Stimulated activated naive CD8-positive, alpha-beta T cell treated with anti-CD3 and anti-CD28 coated beads, Interleukin-15, Interleukin-2, amounts not matched to agents 100 ng/mL and 50 ng/mL, for 24 hours (primary cell): ENCODE results near the gene EPHA1.
A peak's percentile ranks its signal among the peaks of the same experiment; 100 is the strongest.
"Not testable (repeated sequence)": the region's sequence is repeated elsewhere in the genome, so short reads cannot be mapped to it uniquely, and the experiment has no call there.

Experiments
- H3K27ac Mint-ChIP-seq: one replicate; pipeline ENCODE4 v1.8.0; 2021; ENCODE audit warnings: mild to moderate bottlenecking, mixed read lengths
- H3K27me3 Mint-ChIP-seq: one replicate; pipeline ENCODE4 v1.8.0; 2021; ENCODE audit warnings: mixed read lengths
- H3K36me3 Mint-ChIP-seq: one replicate; pipeline ENCODE4 v1.8.0; 2021; ENCODE audit warnings: low read depth, mixed read lengths
- H3K4me1 Mint-ChIP-seq: one replicate; pipeline ENCODE4 v1.8.0; 2021; ENCODE audit warnings: low read depth, mixed read lengths
- H3K4me3 Mint-ChIP-seq: one replicate; pipeline ENCODE4 v1.8.0; 2021; ENCODE audit warnings: mild to moderate bottlenecking, mixed read lengths
- H3K9me3 Mint-ChIP-seq: one replicate; pipeline ENCODE4 v1.8.0; 2021; ENCODE audit warnings: mixed read lengths

Gene EPHA1

DNA sequence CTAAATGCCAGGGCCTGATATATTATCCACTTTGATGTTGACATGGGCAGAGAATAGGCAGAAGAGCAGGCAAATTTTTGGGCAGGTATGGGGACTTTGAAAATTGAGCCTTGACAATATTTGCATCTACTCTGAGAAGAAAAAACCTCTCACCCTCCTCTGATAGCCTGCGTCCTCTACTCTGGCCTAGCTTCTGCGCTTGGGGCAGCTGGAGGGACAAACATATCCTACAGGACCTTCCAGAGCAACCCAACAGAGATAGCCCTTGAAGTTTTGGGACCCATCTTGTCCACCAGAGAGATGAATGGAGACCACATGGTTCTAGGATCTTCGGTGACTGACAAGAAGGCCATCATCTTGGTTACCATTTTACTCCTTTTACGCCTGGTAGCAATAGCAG, 34.5 kb upstream of the EPHA1 start, which contains the start of gene TAS2R60:
TSS of gene TAS2R60 (plus strand) at position 301 of the 400 bp plus-strand sequence. CDS start at position 301, 0 bp downstream.
- peaks cover 3% of the 10 kb centered on the region for H3K4me1 Mint-ChIP-seq
- H3K4me3 Mint-ChIP-seq, result no peak within 1 kb of the TSS

DNA sequence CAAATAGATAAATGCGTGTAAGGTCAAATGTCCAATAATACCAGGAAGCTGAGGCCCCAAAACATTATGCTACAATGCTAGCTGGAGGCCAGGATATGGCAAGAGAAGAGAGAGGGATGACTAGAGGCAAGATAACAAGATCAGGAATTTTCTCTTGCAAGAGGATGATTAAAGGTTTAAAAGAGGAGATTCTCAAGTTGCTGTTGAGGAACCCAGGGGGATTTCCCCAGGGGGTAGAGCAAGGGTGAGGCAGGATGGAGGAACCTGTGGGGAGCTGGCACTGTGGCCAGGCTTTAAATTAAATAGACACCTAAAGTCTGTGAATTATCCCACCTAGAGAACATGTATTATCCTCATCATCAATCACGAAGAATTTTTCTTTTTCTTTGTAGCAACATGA, 31.2 kb upstream of the EPHA1 start:
- no peaks in the 10 kb centered on the region for H3K36me3 Mint-ChIP-seq
- H3K9me3 Mint-ChIP-seq, result no peaks in the 10 kb centered on the region
- H3K4me1 Mint-ChIP-seq, result peaks cover 22% of the 10 kb centered on the region
- H3K27me3 Mint-ChIP-seq, result no peaks in the 10 kb centered on the region
- no peak overlapping the region for H3K4me3 Mint-ChIP-seq
- no peak overlapping the region for H3K27ac Mint-ChIP-seq

More for the DNA sequence above, 34.5 kb upstream of the EPHA1 start, which contains the start of gene TAS2R60:
- Mint-ChIP-seq H3K9me3 (no peaks in the 10 kb centered on the region), H3K27ac (no peak within 1 kb of the TSS), H3K27me3 (no peaks in the 10 kb centered on the region), H3K36me3 (no peaks in the 10 kb centered on the region)

DNA sequence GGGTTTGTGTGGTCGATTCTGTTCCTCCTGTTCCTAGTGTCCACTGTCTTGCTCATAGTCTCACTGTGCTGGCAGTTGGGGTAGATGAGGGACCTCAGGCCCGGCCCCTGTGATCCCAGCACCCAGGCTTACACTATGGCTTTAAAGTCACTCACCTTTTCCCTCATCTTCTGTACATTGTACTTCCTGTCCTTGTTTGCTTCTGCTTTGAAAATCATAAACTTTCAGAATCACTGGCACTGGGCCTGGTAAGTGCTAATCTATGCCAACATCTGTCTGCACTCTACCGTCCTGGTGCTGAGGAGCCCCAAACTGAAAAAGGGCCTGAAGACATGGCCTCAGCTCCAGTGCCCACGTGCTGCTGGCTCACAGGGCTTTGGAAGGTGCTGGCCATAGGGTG, 28.9 kb upstream of the EPHA1 start:
- H3K36me3 Mint-ChIP-seq, result no peaks in the 10 kb centered on the region
- no peaks in the 10 kb centered on the region for H3K27me3 Mint-ChIP-seq
- H3K4me3 Mint-ChIP-seq, result no peak overlapping the region
- H3K27ac Mint-ChIP-seq, result peak overlapping the region; percentile 64
- peaks cover 22% of the 10 kb centered on the region for H3K4me1 Mint-ChIP-seq
- H3K9me3 Mint-ChIP-seq, result no peaks in the 10 kb centered on the region

DNA sequence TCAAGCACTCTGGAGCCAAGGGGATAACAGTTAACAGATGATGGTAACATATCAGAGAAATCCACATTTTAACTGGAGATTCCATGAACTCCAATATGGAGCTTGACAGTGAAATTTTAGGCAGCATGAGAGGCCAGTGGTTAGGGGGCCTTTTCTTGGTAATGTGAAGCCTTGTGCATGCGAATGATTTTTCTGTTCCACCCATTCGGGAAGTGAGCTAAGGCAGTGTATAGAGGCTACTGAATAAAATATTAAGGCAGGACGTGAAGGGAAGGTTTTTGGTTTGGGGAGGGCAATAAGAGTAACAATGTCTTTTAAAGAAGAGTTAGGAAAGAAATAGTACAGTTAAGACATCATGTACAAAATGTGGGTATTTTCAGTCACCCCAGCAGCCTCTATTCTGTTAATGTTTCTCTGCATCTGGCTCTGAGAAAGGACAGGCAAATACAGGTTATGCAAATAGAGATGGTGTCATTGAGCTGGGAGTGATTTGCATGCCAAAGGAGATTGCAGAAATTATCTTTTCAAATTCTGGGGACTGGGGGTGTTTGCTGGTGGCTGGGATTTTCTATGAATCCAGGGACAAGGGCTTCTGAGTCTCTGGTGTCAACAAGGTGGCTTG, 27.8 kb upstream of the EPHA1 start:
- H3K27me3 Mint-ChIP-seq, result no peaks in the 10 kb centered on the region
- no peaks in the 10 kb centered on the region for H3K36me3 Mint-ChIP-seq
- no peak overlapping the region for H3K4me3 Mint-ChIP-seq
- H3K9me3 Mint-ChIP-seq, result no peaks in the 10 kb centered on the region
- H3K4me1 Mint-ChIP-seq, result peaks cover 22% of the 10 kb centered on the region
- H3K27ac Mint-ChIP-seq, result no peak overlapping the region

DNA sequence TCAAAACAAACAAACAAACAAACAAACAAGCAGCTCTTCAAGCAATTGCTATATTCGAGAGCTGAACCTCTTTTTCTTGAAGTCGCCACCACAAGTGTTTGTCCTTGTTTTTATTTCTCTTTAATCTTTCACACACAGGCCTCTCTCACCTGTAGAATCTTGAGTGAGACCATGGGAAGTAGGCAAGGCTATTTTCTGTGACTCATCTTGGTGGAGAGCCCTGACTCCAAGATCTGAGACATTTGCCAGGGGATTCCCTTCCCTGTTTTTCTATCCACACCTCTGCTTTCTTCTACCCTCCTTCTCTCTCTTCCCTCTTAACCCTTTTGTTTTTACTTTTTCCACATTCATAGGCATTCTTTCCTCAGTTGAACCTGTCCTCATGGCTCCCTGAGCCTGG, 26.6 kb upstream of the EPHA1 start:
- H3K27ac Mint-ChIP-seq, result no peak overlapping the region
- no peaks in the 10 kb centered on the region for H3K9me3 Mint-ChIP-seq
- peaks cover 22% of the 10 kb centered on the region for H3K4me1 Mint-ChIP-seq
- H3K36me3 Mint-ChIP-seq, result no peaks in the 10 kb centered on the region
- H3K4me3 Mint-ChIP-seq, result no peak overlapping the region
- H3K27me3 Mint-ChIP-seq, result no peaks in the 10 kb centered on the region

DNA sequence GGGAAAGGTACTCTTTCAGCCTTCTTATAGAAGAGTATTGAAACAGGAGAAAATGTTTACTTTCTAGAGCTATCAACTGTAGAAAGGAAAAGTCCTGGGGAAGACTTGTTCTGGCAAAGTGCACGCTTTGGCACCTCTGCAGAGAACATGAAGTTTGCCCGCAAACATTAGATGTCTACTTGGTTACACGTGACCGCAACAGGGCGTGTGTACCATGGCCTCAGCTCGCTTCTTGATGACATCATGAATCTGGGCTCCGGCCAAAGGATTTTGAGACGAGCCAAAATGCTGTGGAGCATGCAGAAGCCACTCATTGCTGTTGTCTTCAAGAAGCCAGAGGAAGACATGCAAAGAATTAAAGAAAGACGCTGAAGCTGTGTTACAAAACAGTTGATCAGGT, 26.0 kb upstream of the EPHA1 start:
- Mint-ChIP-seq H3K27me3 (no peaks in the 10 kb centered on the region), H3K4me1 (peaks cover 22% of the 10 kb centered on the region), H3K27ac (no peak overlapping the region), H3K9me3 (no peaks in the 10 kb centered on the region), H3K36me3 (no peaks in the 10 kb centered on the region), H3K4me3 (no peak overlapping the region)

DNA sequence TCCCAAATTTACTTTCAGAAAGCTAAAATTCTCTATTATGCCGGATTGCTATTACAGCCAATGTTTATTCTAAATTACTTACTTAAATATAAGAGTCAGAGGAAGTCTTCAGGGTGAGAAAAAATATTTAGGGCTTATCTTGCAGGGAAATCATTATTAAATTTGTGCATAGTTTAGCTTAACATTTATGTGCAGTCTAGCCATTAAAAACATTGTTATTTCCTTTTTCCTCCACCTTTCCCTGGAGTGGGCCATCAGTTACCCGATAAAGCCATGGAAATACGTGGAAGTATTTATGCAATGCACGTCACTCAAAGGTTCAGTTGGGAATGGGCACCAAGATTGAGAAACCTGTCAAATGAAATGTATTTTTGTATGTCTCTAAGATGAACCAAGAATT, 25.1 kb upstream of the EPHA1 start:
- no peak overlapping the region for H3K27ac Mint-ChIP-seq
- H3K9me3 Mint-ChIP-seq, result no peaks in the 10 kb centered on the region
- H3K4me1 Mint-ChIP-seq, result peaks cover 21% of the 10 kb centered on the region
- no peaks in the 10 kb centered on the region for H3K36me3 Mint-ChIP-seq
- H3K27me3 Mint-ChIP-seq, result no peaks in the 10 kb centered on the region
- no peak overlapping the region for H3K4me3 Mint-ChIP-seq

DNA sequence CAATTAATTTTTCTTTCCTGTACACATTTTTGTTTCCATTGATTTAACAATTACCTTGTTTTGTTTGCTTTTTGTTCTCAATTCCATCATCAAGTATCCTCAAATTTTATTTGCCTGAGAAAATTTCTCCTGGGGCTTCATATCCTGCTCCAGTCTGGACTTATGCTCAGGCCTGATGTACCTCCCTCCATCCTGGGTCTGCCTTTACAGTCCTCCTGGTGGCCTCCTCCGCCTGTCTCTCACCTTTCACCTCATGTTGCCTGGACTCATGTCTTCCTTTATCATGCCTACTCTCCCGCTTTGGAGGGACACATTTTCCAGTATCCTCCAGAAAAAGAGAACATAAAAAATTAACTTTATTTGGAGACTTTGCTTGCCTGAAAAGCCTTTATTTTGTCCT, 22.5 kb upstream of the EPHA1 start:
- Mint-ChIP-seq H3K9me3 (no peaks in the 10 kb centered on the region), H3K36me3 (no peaks in the 10 kb centered on the region), H3K4me1 (peaks cover 6% of the 10 kb centered on the region), H3K27ac (no peak overlapping the region), H3K27me3 (no peaks in the 10 kb centered on the region), H3K4me3 (no peak overlapping the region)

DNA sequence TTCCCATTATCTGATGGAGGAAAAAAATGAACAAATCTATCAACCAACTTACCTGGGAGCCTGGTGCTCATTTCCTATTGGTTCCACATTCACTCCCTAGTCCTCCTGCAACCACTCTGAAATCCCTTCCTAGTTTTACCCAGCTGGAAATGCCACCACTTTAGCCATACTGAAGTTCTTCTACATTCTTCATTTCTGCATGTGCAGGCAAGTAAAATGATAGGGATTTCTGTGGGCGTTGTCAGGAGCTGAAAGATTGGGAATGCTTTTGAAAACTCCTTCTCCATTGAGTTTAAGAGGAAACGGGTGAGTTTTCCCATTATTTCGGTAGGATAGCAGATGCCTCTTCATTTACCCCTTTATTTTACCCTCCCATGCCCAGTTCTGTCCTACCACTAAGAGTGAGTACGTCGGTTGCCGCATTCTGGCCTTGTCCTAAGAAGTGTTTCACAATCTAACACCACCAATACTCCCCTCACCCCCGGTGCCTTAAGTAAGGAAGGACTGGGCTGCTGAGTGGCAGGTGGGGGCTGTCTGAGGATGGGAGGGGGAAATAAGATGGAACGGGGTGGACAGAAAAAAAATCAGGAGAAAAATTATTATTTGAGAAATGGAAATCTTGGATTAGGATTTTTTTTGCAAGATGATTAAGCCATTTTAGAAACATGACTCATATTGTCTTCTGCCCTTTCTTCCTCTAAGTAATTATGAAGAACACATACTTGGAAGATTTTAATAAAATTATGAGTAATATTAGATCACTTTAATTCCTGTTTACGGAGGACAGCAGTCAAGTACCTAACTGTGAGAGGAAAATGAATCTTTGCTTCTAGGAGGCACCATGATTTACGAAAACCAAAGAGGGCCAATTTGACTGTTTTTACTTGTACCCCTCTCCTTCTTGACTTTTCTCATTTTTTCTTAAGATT, 21.4 kb upstream of the EPHA1 start:
- Mint-ChIP-seq H3K4me3 (no peak overlapping the region), H3K27ac (no peak overlapping the region), H3K36me3 (no peaks in the 10 kb centered on the region)

DNA sequence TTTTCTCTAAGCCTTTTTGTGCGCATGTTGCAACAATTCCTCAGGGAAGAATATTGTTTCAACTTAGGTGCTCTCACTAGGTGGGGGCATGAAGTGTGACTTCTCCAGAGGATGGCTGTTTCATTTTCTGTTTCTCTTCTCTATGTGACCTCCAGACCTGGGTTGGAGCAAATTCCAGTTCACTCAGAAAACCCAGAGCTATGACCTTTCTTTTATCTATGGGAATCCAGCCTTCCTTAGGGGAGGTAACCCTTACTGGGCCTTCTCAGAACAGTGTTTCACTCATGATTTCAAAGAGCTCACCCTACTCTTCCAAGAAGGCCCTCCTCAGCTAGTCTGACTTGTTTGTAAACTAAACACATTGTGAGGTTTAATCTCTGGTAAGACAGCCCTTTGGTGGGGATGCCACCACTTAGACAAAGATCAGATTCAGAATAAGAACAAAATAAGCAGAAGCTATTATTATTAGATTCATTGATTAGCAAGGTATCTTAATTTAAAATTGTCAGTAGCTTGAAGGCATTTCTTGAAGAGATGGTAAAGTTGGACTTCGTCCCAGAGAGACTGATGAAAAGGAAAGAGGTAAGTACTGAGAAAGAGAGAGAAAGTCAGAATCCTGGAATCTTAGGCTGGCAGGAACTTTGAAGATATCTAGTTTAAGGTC, 18.0 kb upstream of the EPHA1 start:
- no peak overlapping the region for H3K4me3 Mint-ChIP-seq
- H3K9me3 Mint-ChIP-seq, result no peaks in the 10 kb centered on the region
- H3K27ac Mint-ChIP-seq, result no peak overlapping the region

More for the DNA sequence above, 21.4 kb upstream of the EPHA1 start:
- Mint-ChIP-seq H3K9me3 (no peaks in the 10 kb centered on the region), H3K27me3 (no peaks in the 10 kb centered on the region), H3K4me1 (peaks cover 6% of the 10 kb centered on the region)

DNA sequence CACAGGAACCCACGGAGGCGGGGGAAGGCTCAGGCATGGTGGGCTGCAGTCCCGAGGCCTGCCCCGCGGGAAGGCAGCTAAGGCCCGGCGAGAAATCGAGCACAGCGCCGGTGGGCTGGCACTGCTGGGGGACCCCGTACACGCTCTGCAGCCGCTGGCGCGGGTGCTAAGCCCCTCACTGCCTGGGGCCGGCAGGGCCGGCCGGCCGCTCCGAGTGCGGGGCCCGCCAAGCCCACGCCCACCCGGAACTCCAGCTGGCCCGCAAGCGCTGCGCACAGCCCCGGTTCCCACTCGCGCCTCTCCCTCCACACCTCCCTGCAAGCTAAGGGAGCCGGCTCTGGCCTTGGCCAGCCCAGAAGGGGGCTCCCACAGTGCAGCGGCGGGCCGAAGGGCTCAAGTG, 15.8 kb upstream of the EPHA1 start:
- H3K4me1 Mint-ChIP-seq, H3K36me3 Mint-ChIP-seq, H3K9me3 Mint-ChIP-seq: not testable (repeated sequence)

More for the DNA sequence above, 18.0 kb upstream of the EPHA1 start:
- Mint-ChIP-seq H3K36me3 (no peaks in the 10 kb centered on the region), H3K4me1 (peaks cover 6% of the 10 kb centered on the region), H3K27me3 (no peaks in the 10 kb centered on the region)

DNA sequence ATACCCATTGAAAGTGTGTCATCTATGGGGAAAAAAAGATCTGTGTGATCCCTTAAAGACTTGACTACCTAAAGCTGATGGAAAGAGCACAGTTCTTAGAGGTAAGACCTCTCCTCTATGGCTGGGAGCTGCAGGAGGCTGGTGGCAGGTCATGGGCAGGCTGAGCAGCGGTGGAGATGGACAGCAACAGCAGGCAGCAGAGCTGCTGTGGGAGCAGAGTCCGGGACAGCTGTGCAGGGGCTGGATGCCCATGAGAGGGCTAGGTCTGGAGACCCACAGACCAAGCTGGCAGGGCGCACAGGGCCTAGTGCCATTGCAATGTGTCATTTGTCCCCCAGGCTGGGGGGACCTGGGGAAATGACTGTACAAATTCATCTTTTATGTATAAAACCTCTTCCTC, 13.4 kb upstream of the EPHA1 start:
- no peaks in the 10 kb centered on the region for H3K9me3 Mint-ChIP-seq
- no peaks in the 10 kb centered on the region for H3K36me3 Mint-ChIP-seq
- no peak overlapping the region for H3K4me3 Mint-ChIP-seq
- no peaks in the 10 kb centered on the region for H3K27me3 Mint-ChIP-seq
- no peak overlapping the region for H3K27ac Mint-ChIP-seq
- H3K4me1 Mint-ChIP-seq, result peaks cover 6% of the 10 kb centered on the region

More for the DNA sequence above, 15.8 kb upstream of the EPHA1 start:
- not testable (repeated sequence) for H3K4me3 Mint-ChIP-seq, H3K27me3 Mint-ChIP-seq, H3K27ac Mint-ChIP-seq

DNA sequence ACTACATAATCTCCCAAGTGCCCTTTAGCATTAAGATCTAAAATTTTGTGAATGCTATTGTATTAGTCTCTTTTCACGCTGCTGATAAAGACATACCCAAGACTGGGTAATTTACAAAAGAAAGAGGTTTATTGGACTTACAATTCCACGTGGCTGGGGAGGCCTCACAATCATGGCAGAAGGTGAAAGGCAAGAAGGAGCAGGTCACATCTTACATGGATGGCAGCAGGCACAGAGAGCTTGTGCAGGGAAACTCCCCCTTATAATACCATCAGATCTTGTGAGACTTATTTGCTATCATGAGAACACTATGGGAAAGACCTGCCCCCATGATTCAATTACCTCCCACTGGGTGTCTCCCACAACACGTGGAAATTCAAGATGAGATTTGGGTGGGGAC, 12.0 kb upstream of the EPHA1 start:
- not testable (repeated sequence) for H3K4me3 Mint-ChIP-seq, H3K4me1 Mint-ChIP-seq, H3K36me3 Mint-ChIP-seq, H3K9me3 Mint-ChIP-seq, H3K27ac Mint-ChIP-seq, H3K27me3 Mint-ChIP-seq

DNA sequence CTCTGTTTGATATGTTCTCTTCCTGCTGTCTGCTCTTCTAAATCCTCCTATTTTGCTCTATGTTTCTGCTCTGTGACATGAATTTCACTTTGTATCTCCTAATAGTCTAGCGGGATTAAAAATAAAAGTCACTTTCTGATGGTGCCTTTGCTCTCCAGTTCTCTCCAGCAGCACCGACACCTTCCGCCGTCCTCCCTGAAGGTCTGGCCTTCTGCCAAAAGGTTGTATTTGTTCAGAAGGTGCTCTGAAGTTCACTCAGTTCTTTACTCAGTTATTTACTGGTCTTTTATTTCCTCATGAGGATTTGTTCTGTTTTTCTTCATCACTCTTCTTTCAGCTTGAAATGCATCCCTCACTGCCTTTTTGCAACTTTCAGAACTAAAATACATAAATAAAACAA, 11.2 kb upstream of the EPHA1 start:
- H3K4me3 Mint-ChIP-seq, result no peak overlapping the region
- no peaks in the 10 kb centered on the region for H3K9me3 Mint-ChIP-seq

More for the DNA sequence above, 11.2 kb upstream of the EPHA1 start:
- Mint-ChIP-seq H3K4me1 (no peaks in the 10 kb centered on the region), H3K27me3 (no peaks in the 10 kb centered on the region), H3K27ac (no peak overlapping the region), H3K36me3 (no peaks in the 10 kb centered on the region)
